NCI-H1694 (cell line): ENCODE results near the gene ZNHIT3.
"Not testable (repeated sequence)": the region's sequence is repeated elsewhere in the genome, so short reads cannot be mapped to it uniquely, and the experiment has no call there.

Experiments
- DNase-seq: peaks from one replicate; lab custom pipeline; 2025; lab: John Stamatoyannopoulos, UW

The ZNHIT3 gene

GRCh38 chr17:36486204-36487194 lies at the start of gene ZNHIT3:
TSS of gene ZNHIT3 (plus strand) at chr17:36486681. CDS start at chr17:36486700, 19 bp downstream.
- DNase-seq: peak; percentile 93

GRCh38 chr17:36441792-36442191 lies 44.7 kb upstream of the ZNHIT3 start:
- DNase-seq: not testable (repeated sequence)

- DNase-seq: no peak
These were observed 42.7 kb upstream of the ZNHIT3 start for GRCh38 chr17:36443777-36444176.

- not testable (repeated sequence) for DNase-seq
These were observed 36.5 kb upstream of the ZNHIT3 start for GRCh38 chr17:36449997-36450396.

GRCh38 chr17:36452888-36453287 lies 33.6 kb upstream of the ZNHIT3 start:
- DNase-seq: not testable (repeated sequence)

- not testable (repeated sequence) for DNase-seq
These were observed 28.8 kb upstream of the ZNHIT3 start for GRCh38 chr17:36457701-36458100.

GRCh38 chr17:36459045-36459444 lies 27.4 kb upstream of the ZNHIT3 start:
- DNase-seq: no peak

- DNase-seq: no peak
These were observed 26.9 kb upstream of the ZNHIT3 start for GRCh38 chr17:36459601-36460000.

- DNase-seq: no peak
These were observed 26.1 kb upstream of the ZNHIT3 start for GRCh38 chr17:36460265-36460937.

GRCh38 chr17:36461330-36462110 lies 25.0 kb upstream of the ZNHIT3 start:
- no peak for DNase-seq

- no peak for DNase-seq
These were observed 22.3 kb upstream of the ZNHIT3 start for GRCh38 chr17:36463916-36464764.

GRCh38 chr17:36464765-36465088 lies 21.8 kb upstream of the ZNHIT3 start:
- DNase-seq: no peak

GRCh38 chr17:36468903-36469635 lies 17.4 kb upstream of the ZNHIT3 start:
- no peak for DNase-seq

GRCh38 chr17:36469733-36470132 lies 16.7 kb upstream of the ZNHIT3 start:
- no peak for DNase-seq

- no peak for DNase-seq
These were observed 16.0 kb upstream of the ZNHIT3 start for GRCh38 chr17:36470499-36470898.

GRCh38 chr17:36474571-36474970 lies 11.9 kb upstream of the ZNHIT3 start:
- DNase-seq: no peak

- no peak for DNase-seq
These were observed 11.0 kb upstream of the ZNHIT3 start for GRCh38 chr17:36475346-36475970.

GRCh38 chr17:36481829-36482228 lies 4.7 kb upstream of the ZNHIT3 start:
- no peak for DNase-seq

- DNase-seq: peak; percentile 23
These were observed 3.6 kb upstream of the ZNHIT3 start for GRCh38 chr17:36482611-36483504.
